Stimulated activated CD4-positive, alpha-beta T cell treated with anti-CD3 and anti-CD28 coated beads, Interleukin-1b, Interleukin-23, amount 100 ng/mL, for 24 hours (primary cell): ENCODE measurements around the gene SIM1.

Experiments
- DNase-seq, 4 experiments: peaks; one replicate each; pipeline ENCODE4 v3.0.0-alpha.2; 2020; ENCODE audit warnings: low read depth in 4 of 4, low spot score in 1 of 4

Gene SIM1

DNA sequence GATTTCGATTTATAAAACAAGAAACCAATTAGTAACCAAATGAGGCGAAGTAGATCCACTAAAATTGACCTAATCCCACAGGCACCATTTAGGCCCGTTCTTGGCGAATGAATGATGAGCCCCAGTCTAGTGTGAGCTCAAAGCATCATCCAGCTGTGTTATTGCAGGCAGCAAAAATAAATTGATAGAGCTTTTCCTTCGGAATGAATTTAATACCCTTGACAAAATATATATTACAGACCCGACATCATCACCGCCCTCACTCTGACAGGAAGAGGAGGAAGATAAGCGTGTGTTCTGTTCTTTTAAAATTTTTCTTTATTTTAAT lies 7.8 kb downstream of the SIM1 start:
- DNase-seq = no peak

DNA sequence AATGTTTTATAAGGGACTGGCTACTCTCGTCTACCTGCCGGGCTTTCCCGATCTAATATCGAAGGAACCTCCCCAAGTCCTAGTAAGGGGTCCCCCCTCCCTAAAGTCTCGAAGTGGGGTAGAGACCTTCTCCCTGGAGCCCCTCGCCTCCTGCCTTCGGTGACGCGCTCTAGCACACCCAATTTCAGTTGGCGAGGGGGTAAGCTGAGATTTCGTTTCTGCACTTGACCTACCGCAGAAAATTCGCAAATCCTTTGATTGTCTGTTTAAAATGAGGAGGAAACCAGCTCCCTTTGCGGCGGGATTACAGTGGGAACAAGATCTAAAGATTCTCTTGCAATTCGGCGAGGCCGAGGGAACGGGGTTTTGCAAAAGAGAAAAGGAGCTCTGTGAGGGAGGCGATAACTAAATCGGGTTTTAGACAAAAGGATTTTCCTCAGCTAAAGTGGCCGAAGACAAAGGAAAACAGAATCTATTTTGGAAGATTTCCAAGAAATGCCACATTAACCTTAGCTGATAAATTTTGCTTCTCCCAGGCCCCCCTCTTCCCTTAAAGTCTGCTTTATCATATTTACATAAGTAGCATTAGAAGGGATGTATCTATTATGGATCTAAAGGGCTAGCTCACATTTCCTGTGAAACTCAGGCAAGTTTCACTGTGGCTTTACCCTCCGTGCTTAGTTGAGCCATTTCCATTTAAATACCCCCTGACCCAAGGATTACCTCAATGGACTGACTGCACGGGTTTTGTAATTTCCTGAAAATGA lies 8.4 kb downstream of the SIM1 start:
- no peak for DNase-seq

DNA sequence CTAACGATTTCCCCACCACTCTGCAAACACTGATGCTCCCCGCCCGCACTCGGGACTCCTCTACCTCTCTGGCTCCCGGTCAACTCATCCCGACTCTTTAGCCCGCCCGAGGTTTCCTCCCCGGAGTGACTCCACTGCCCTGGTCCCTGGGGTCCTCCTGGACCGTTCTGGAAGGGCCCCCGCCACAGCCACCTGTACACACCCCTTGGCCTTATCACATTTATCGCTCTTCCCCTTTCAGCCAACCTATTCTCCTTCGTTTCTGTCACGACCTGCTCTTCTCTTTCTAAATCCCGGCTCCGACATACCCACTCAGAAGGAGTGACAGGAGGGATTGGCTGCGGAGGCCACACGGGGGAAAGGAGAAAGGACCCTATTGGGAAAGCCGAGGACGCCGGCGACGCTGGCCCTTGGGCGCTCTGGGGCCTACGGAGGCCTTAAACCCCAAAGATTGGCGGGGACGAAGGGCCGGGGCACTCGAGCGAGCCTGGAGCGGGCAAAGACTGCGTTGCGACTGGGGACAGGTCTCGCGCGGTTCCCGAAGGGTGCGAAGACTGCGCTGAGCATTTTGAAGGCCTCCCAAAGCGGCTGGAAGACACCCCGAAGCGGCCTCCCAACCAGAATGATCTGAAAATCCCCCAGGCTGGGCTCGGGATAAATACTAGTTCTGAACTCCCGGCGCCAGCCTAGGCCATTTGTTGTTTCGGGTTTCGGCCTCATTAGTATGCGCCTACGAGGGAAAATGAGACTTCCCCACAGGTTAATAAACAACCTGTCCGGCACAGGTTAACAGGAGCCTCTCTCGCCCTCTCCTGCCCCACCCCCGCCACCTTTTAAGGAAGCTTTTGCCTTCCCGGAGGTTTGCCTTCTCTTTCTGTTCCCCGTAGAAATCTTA lies 9.2 kb downstream of the SIM1 start:
- DNase-seq = no peak

DNA sequence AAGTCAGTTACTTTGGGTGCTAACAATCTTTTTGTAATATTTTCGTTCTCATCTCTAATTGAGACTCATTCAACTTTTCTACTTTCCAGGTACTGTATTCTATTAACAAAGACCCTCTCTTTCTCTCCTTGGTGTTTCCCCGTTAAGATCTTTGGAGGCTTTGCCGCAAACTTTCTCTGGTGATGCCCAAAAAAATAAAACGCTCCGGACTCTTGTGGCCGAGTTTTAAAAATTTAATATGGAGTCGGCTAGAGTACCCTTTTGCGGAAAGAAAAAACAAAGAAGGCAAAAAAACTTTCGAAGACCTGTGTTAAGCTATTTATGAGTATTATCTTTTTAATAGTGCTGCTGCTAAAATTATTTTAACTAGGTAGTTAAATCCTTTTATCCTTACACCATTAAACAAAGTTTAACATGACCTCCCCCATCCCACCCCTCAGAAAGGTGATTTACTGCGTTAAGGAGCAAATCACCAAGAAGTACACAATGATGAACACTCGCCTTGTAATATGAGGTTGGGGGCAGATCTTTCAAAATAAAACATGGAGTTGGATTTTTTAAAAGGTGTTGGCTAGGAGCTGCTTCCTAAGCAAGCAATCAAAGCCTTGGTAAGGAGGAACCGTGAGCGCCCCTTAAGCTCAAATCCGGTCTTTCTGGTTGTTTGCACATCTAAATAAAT lies 10.0 kb downstream of the SIM1 start:
- no peak for DNase-seq

DNA sequence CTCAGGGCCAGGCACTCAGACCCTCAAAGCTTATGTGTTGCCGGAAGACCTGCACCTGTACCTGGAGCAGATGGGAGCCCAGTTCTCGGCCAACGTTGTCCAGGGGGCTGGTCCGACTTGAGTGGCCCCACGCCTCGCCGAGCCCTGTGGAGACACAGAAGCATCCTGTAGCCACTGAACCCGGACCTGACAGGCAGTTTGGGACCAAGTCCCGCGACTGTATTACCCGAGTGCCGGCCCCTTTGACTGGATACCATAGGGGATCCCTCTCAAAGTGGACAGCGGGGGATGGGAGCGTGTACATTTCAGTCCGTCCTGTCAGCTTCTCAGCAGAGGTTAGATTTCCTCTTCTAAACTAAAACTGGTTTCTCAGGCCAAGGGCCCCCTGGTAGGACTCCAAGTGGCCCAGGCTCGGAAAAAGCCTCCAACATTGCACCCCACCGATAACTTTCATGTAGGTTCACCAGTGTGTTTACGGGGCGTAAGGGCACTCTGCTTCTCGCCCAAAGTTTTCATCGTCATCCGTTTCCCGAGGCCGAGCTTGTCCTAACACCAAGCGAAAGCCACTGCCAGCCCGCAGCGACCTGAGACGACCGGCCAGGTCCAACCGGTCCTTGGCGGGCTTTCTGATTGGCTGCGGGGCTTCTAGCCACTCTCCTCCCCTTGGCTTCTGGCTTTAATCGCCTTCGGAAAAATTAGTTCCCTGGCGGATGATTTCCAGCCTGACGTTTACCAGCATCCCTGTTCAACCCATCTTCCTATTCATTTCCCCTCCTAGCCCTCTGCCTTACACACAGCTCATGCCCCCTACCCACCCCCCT lies 10.8 kb downstream of the SIM1 start:
- no peak for DNase-seq

DNA sequence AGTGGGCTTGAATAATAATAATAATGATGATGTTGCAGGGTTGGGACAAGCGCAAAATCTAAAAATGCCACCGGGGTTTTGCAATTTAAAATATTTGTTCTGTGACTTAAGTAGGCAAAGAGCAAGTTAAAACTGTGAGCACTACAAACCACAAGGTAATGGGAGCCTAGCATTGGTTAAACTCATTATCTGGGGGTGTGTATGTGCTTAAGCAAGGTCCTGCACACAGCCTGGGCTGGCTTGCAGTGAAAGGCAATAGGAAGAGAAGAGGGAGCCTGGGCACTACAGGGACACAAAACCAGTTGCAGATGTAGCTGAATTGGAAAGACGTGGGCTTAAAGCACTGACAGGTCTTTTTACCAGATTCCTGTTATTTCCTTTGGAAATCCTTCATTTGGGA lies 11.7 kb downstream of the SIM1 start:
- no peak for DNase-seq

DNA sequence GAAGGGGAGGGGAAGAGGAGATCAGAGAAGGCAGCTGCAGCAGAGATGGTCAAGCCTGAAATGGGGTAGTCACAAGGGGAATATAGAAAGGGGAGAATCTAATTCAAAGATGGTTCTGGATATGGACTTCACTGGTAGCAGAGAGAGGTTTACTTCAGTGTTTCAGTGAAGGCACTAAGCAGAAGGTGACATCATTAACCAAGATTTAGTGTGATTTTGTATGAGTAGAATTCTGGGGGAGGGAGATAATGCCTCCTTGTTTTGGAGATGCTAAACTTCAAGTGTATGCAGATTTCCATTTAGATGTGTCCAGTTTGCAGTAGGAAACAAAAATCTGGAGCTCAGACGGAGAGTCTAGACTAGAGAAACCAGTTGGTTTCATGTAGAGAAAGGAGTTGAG lies 13.1 kb downstream of the SIM1 start:
- no peak for DNase-seq

DNA sequence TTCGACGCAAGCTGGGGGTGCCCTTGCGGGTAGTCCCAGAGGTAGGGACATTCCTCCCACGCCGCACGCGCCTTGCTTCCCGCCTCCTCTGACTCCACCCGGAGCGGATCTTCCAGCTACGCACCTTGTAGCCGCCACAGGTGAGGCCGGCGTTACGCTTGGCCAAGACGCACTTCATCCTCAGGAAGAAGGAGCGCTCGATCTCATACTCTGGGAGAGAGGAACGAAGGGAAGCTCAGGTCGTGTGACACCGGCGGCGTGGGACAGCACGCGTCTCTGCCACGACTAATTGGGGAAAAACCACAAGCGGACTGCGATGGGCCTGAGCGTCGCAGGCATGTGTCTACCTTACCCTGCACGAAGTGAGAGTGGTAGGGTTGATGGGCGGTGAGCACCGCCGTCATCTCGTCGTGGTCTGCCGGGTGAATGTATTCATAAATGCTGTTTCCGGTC lies 15.5 kb downstream of the SIM1 start:
- no peak for DNase-seq

DNA sequence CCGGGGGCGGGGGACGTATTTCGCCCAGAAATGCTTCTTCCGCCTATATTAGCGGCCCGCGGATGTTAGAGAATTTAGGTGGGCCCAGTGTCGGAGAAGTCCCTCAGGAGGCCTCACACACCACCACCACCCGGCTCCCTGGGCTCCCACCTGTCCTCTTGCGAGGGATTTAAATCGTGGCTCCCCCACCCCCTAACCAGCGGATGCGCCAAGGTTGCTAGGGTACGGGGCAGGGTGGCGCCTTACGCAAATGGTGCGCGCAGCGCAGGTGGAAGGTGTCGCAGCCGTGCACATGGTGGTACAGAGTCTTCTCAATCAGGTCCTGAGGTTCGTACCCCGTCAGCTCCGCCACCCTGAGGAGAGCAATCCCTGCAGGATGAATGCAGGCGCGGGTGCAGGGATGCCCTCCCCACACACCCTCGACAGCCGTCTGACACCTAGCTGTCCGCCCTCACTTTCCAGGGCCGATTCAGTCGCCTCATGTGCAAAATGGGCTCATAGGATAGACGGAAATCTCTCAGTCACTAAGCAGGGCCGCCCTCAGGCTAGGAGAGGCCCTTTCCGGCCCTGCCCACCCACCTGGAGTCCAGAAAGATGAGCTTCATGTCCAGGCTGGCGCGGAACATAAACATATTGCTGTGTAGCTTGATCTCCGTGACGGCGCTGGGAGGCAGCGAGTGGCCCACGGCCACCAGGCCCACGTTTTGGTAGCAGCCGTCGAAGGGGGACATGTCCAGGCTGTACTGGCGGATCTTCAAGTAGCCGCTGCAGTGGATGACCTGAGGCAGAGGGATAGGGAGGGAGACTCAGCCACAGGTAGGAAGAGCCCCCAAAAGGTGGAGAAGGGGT lies 16.6 kb downstream of the SIM1 start:
- DNase-seq = no peak

DNA sequence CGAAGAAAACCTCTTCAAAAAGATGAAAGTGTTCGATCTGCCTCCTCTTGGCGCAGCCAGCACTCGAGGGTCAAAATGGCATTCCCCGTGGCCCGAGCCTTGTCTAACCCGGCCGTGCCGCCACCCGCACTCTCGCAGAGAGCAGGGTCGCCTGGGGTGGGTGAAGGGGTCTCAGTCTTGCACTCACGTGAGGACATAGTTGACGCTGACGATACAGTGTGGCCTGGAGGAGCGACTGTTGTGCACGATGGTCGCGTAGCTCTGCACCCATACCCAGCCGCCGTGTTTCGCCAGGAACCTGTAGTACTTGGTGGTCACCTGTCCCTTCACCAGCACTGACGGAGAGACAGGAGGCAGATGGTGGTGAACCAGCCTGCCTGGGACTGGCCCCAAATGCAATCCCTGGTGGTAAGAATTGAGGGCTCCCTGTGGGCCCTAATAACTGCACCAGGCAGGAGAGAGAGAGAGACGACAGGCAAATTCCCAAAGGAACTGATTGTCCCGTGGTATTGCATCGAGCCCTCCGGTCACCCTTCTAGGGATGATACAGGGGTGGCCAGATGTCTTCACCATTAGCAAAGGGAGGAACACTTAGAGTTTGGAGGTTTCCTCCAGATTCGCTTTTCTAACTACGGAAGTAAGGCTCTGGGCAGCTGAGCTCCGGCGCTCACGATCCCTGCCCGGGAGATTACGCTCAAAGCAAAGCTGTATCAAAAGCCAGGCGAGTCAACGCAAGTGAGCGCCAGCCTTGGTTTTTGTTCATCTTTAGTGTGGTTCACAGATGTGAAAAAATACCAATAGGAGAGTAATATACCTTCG lies 17.4 kb downstream of the SIM1 start:
- no peak for DNase-seq

DNA sequence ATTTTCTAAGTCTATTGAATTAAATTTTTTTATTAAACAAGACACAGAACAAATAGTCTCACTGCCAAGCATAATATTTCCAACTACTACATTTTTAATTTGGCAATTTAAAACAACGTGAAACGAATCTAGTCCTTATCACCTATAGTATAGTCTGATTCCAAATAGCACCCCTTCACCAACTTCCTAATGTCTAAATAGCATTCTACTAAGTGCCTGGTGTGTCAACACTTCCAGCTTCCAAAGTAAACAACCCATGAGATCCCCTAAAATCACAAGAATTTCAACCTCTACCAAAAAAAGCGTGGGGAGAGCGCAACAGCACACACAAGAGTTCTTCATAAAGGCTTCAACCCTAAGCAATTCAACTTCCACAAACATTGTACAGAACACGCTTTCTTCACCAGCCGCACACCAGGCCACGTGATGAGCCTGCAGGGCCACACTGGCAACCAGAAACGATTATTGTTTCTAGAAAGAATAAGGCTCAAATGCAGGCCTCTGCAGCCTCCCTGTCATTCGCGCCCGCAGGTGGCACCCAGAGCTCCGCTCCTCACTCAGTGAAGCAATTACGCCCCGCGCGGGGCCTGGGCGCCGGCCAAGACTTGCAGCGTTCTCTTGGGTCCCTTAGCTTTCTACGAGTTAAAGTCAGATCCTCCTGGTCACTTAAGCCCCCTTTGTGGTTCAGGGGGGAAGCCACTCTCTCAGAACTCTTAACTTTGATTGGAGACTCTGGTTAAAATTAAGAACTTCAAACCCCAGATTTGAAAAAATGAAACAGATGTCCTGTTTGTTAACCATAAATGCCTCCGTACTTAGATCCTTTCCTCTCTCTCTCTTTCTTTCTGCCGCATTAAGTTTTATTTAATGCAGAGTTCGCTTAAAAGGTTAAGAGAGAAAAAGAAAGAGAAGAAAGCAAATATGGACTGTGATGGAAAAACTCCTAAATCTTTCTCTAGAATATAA lies 18.3 kb downstream of the SIM1 start:
- no peak for DNase-seq

DNA sequence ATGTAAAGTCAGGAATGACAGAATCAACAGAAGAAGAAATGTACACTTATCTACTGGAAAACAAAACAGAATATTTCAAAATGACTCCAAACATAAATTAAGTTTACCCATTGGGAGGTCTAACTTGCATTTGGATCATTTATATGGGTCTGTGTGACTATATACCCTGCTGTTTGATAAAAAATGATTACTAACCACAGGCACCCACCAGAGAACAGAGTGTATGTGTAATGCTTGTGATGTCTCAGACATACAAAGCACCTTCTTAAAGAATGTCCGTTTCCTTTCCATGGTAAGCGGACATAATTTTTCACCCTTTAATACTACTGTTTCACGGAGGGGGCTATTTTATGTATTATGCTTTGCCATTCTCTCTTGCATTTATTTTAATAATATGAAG lies 19.2 kb downstream of the SIM1 start:
- no peak for DNase-seq

DNA sequence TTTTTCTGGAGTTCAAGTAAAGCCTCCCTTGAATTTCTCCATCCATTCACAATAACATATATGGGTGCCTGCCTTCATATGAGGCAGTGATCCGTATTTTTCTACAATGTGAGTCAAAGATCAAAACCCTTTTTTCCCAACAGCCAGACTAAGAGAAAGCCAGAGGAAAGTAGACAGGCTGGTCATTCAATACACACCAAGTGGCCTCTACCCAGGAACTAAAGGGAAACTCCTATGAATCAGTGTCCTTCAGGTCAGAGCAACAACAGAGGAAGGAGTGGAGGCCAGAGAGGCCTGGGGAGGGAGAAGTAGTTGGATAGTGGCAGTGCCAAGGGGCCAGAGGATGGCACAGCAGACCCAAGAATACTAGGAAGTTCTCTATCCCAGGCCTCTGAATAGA lies 23.8 kb downstream of the SIM1 start:
- no peak for DNase-seq

DNA sequence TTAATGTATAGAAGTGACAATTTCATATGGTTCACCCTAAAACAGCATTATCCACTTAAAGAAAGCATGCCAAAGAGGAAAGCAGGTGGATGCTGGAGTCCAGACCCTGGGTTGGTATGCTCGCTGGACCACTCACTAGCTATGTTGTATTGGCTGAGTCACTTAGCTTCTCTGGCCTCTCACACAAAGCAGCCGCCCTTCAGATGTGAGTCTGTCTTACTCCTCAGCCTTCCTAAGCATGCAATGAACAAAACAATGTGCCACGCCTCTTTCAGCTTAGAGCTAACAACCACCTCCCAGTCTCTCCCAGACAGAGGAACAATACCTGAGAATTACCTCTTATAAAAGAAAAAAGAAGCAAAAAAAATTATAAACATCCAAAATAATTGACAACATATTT lies 29.4 kb downstream of the SIM1 start:
- no peak for DNase-seq

DNA sequence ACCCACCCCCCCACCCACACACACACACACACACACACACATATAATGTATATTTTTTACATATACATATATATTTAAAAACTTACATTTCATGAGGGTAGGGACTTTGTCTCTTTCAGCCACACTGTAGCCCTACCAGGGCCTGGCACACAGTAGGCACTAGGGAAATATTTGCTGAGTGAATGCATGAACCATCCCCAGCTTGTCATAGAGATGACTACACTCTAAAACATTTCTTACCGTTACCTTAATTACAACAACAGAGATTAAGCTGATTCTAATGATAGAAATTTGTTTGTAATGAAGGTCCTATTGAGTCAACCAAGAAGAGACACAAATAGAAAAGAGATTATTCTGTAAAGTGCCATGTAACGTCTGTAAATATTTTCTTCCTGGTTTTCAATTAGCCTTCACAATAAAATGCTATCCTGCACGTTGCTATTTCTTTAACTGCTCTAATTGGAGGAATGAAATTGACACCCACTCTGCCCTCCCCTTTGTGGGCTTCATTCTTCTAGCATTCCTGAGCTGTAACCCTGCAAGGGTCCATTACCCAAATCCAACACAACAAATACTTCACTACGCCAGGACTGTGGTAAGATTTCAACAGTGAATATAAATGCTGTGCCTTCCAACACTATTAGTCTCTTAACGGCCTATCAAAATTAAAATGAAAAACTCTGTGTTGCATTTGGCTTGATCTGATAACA lies 30.8 kb downstream of the SIM1 start:
- DNase-seq = no peak

DNA sequence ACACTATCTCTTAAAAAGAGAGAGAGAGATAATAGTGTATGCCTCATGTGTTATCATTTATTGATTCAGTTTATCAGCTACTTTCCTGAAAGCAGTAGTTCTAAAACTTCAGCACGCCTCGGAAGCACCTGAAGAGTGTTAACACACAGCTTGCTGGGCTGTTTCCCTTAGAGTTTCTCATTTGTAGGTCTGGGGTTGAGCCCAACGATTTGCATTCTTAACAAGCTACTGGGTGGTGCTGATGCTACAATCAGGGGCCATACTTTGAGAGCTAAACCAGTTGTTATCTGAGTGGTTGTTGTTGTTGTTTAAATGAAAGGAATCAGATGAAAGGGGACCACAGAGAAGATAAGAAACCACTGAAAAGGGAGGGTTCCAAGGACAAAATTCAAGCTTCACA lies 32.6 kb downstream of the SIM1 start:
- DNase-seq = no peak

DNA sequence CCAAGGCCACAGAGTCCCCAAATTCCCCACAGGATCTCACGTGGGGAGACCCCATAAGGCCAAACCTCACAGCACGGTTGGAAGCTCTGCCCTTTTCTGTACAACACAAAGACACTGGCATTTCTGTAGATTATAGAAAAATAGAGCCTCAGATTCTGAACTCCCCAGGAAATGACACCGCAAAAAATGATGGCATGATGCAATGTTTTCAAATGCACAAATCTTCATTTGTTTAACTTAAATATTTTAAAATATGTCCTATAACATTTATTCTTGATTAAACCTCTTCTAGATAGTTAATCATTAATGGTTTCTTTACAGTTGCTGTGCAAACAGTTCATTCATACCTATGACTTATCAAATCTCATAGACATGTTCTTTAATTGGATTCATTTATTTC lies 33.8 kb downstream of the SIM1 start:
- DNase-seq = no peak

DNA sequence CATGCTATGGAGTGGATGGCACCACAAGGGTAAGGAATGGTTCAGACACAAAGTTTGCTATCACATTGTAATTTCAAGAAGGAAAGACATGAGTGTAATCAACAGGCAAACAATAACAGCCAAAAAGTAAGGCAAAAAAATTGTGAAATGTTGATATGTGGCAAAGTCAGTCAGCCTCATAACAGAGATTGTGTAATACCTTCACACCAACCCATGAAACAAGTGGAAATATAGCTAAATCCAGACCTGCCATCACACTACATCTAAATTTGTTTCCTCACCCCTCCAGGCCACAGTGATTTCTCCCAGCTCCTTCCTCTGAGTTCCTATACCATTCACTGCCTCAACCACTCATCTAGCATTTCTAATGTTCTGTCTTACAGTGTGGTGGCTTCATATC lies 37.3 kb downstream of the SIM1 start:
- no peak for DNase-seq
